SJCRH30 (cell line): ENCODE results near the gene PRXL2B. TPM values are rescaled to one million over a fixed set of nuclear protein-coding genes. Genes with fewer than 3 reads are reported as not detected.

ENCODE experiments used
- DNase-seq, 2 experiments: peaks; one replicate each; pipeline ENCODE4 v3.0.0-alpha.2; 2015 to 2020
- H3K27ac ChIP-seq: fragments of 250-450 bp; sonication (Bioruptor Pico); 2 replicates; pipeline ENCODE4 v1.5.1; 2020; ENCODE audit warnings: mild to moderate bottlenecking, moderate library complexity
- H3K27me3 ChIP-seq: fragments of 250-450 bp; sonication (Bioruptor Pico); 2 replicates; pipeline ENCODE4 v1.5.1; 2020; ENCODE audit warnings: mild to moderate bottlenecking, moderate library complexity
- H3K36me3 ChIP-seq: fragments of 250-450 bp; sonication (Bioruptor Pico); 2 replicates; pipeline ENCODE4 v1.5.1; 2020; ENCODE audit warnings: mild to moderate bottlenecking, moderate library complexity
- H3K4me1 ChIP-seq: fragments of 250-450 bp; sonication (Bioruptor Pico); 2 replicates; pipeline ENCODE4 v1.5.1; 2020; ENCODE audit warnings: mild to moderate bottlenecking, moderate library complexity
- H3K4me3 ChIP-seq: fragments of 250-450 bp; sonication (Bioruptor Pico); 2 replicates; pipeline ENCODE4 v1.5.1; 2020; ENCODE audit warnings: mild to moderate bottlenecking, moderate library complexity
- H3K9me3 ChIP-seq: fragments of 250-450 bp; sonication (Bioruptor Pico); replicated peaks from 2 replicates; pipeline ENCODE4 v1.5.1; 2020; ENCODE audit warnings: mild to moderate bottlenecking, moderate library complexity
- total RNA-seq: library from RNA; depleted of rRNA; stranded (reverse); fragments of >200 nt; shearing (Covaris generic); gene quantifications from 2 replicates; pipeline ENCODE4 v1.2.3, GENCODE V29; 2014

The PRXL2B gene
- total RNA-seq, 1 experiment from 2014 or later = 22.5 TPM

- no peak for DNase-seq
- H3K36me3 ChIP-seq = no peaks in the 10 kb centered on the region
- no peak within 1 kb of the TSS for H3K4me3 ChIP-seq
- H3K27ac ChIP-seq = no peak within 1 kb of the TSS
- H3K4me1 ChIP-seq = no peaks in the 10 kb centered on the region
- H3K9me3 ChIP-seq = peaks cover 7% of the 10 kb centered on the region
- peaks cover 19% of the 10 kb centered on the region for H3K27me3 ChIP-seq
Measured at GRCh38 chr1:2632561-2633361, 46.2 kb downstream of the PRXL2B start, which contains the start of gene MMEL1. Gene MMEL1 (minus strand): TSS chr1:2633016. CDS start chr1:2629484, 3,532 bp downstream.

GRCh38 chr1:2633366-2633935 lies 46.9 kb downstream of the PRXL2B start:
- H3K27ac ChIP-seq = no peak overlapping the region
- H3K4me3 ChIP-seq = no peak overlapping the region
- no peaks in the 10 kb centered on the region for H3K36me3 ChIP-seq
- H3K9me3 ChIP-seq = peaks cover 7% of the 10 kb centered on the region
- H3K27me3 ChIP-seq = peaks cover 19% of the 10 kb centered on the region
- H3K4me1 ChIP-seq = no peaks in the 10 kb centered on the region
- DNase-seq = no peak

GRCh38 chr1:2633936-2634491 lies 47.4 kb downstream of the PRXL2B start:
- Histone ChIP-seq H3K4me3 (no peak overlapping the region), H3K9me3 (peaks cover 7% of the 10 kb centered on the region), H3K27me3 (peaks cover 19% of the 10 kb centered on the region), H3K4me1 (no peaks in the 10 kb centered on the region), H3K36me3 (no peaks in the 10 kb centered on the region), H3K27ac (no peak overlapping the region)
- no peak for DNase-seq

- H3K27me3 ChIP-seq = peaks cover 19% of the 10 kb centered on the region
- no peak overlapping the region for H3K4me3 ChIP-seq
- DNase-seq = no peak
- H3K27ac ChIP-seq = no peak overlapping the region
- no peaks in the 10 kb centered on the region for H3K4me1 ChIP-seq
- peaks cover 7% of the 10 kb centered on the region for H3K9me3 ChIP-seq
- no peaks in the 10 kb centered on the region for H3K36me3 ChIP-seq
Measured at GRCh38 chr1:2635361-2636010, 48.9 kb downstream of the PRXL2B start.

GRCh38 chr1:2636733-2637132 lies 50.2 kb downstream of the PRXL2B start:
- peaks cover 7% of the 10 kb centered on the region for H3K9me3 ChIP-seq
- H3K36me3 ChIP-seq = no peaks in the 10 kb centered on the region
- no peak overlapping the region for H3K27ac ChIP-seq
- DNase-seq = no peak
- H3K27me3 ChIP-seq = peaks cover 19% of the 10 kb centered on the region
- H3K4me1 ChIP-seq = no peaks in the 10 kb centered on the region
- H3K4me3 ChIP-seq = no peak overlapping the region

- Histone ChIP-seq H3K9me3 (peaks cover 7% of the 10 kb centered on the region), H3K4me1 (no peaks in the 10 kb centered on the region), H3K27ac (no peak overlapping the region), H3K36me3 (no peaks in the 10 kb centered on the region), H3K27me3 (peaks cover 17% of the 10 kb centered on the region; the same call in 1 of the 2 replicates), H3K4me3 (no peak overlapping the region)
- no peak for DNase-seq
Measured at GRCh38 chr1:2637442-2638145, 51.0 kb downstream of the PRXL2B start.

GRCh38 chr1:2638466-2639115 lies 52.0 kb downstream of the PRXL2B start:
- Histone ChIP-seq H3K4me3 (no peak overlapping the region), H3K9me3 (peaks cover 7% of the 10 kb centered on the region), H3K36me3 (no peaks in the 10 kb centered on the region), H3K4me1 (no peaks in the 10 kb centered on the region), H3K27me3 (peaks cover 7% of the 10 kb centered on the region; the same call in 1 of the 2 replicates), H3K27ac (no peak overlapping the region)
- no peak for DNase-seq

- Histone ChIP-seq H3K4me3 (no peak overlapping the region), H3K27me3 (peaks cover 1% of the 10 kb centered on the region; the same call in 1 of the 2 replicates), H3K36me3 (no peaks in the 10 kb centered on the region), H3K4me1 (no peaks in the 10 kb centered on the region), H3K27ac (no peak overlapping the region), H3K9me3 (peaks cover 7% of the 10 kb centered on the region)
- peak in 1 of 2 experiments; percentile 4 for DNase-seq
Measured at GRCh38 chr1:2639203-2639602, 52.6 kb downstream of the PRXL2B start.

GRCh38 chr1:2639607-2640521 lies 53.3 kb downstream of the PRXL2B start:
- Histone ChIP-seq H3K36me3 (no peaks in the 10 kb centered on the region), H3K27ac (no peak overlapping the region), H3K4me1 (no peaks in the 10 kb centered on the region), H3K27me3 (no peaks in the 10 kb centered on the region), H3K4me3 (no peak overlapping the region), H3K9me3 (peaks cover 7% of the 10 kb centered on the region)
- peak in 1 of 2 experiments; percentile 2 for DNase-seq

- H3K27ac ChIP-seq = no peak overlapping the region
- DNase-seq = no peak
- no peaks in the 10 kb centered on the region for H3K36me3 ChIP-seq
- no peaks in the 10 kb centered on the region for H3K4me1 ChIP-seq
- no peaks in the 10 kb centered on the region for H3K27me3 ChIP-seq
- H3K4me3 ChIP-seq = no peak overlapping the region
- peaks cover 7% of the 10 kb centered on the region for H3K9me3 ChIP-seq
Measured at GRCh38 chr1:2640626-2641025, 54.0 kb downstream of the PRXL2B start.
